CD4-positive, alpha-beta memory T cell (primary cell): ENCODE measurements around the gene TMEM141. TPM values are rescaled to one million over a fixed set of nuclear protein-coding genes. Genes with fewer than 3 reads are reported as not detected.
"Not testable (repeated sequence)": the region's sequence is repeated elsewhere in the genome, so short reads cannot be mapped to it uniquely, and the experiment has no call there.

Experiments used
- CTCF ChIA-PET: fragments of 350-600 bp; sonication (Branson Sonifier 250); formaldehyde crosslinking; loops from one replicate; lab custom pipeline; 2021; ENCODE audit warnings: inconsistent platforms; ENCODE audit not compliant: partially characterized antibody; lab: Charles Lee
- POLR2A ChIA-PET: fragments of 350-600 bp; sonication (Branson Sonifier 250); formaldehyde crosslinking; loops from one replicate; lab custom pipeline; 2021; ENCODE audit not compliant: partially characterized antibody; lab: Charles Lee
- DNase-seq, 5 donors: peaks; one replicate each; pipeline versions ENCODE4 v3.0.0 to v3.0.0-alpha.2; 2020 to 2022; ENCODE audit warnings: mixed read lengths in 1 of 5
- H3K27ac ChIP-seq: one replicate; pipeline ENCODE4 v1.7.0; 2013; ENCODE audit warnings: low read depth, low read length
- H3K27me3 ChIP-seq: 2 replicates; pipeline ENCODE4 v1.7.0; 2013; ENCODE audit warnings: mild to moderate bottlenecking, low read length, moderate library complexity; ENCODE audit not compliant: insufficient read depth
- H3K36me3 ChIP-seq: 2 replicates; pipeline ENCODE4 v1.7.0; 2013; ENCODE audit warnings: mild to moderate bottlenecking, low read length, moderate library complexity; ENCODE audit not compliant: insufficient read depth
- H3K4me1 ChIP-seq: 2 replicates; pipeline ENCODE4 v1.7.0; 2013; ENCODE audit warnings: mild to moderate bottlenecking, low read length, moderate library complexity; ENCODE audit not compliant: insufficient read depth
- H3K4me3 ChIP-seq, 2 donors: one replicate each; pipeline ENCODE4 v1.7.0; 2013; ENCODE audit warnings: low read length in 2 of 2, mild to moderate bottlenecking in 1 of 2
- H3K9me3 ChIP-seq, 2 donors: one replicate each; pipeline ENCODE4 v1.7.0; 2013; ENCODE audit warnings: low read length in 2 of 2, control low read depth in 1 of 2; ENCODE audit not compliant: control insufficient read depth in 1 of 2
- H3K27ac Mint-ChIP-seq, 7 donors: one replicate each; pipeline ENCODE4 v1.8.0; 2020 to 2021; ENCODE audit warnings: mixed read lengths in 7 of 7, mild to moderate bottlenecking in 6 of 7, inconsistent platforms in 3 of 7, moderate library complexity in 3 of 7
- H3K27me3 Mint-ChIP-seq, 2 donors: one replicate each; pipeline ENCODE4 v1.8.0; 2020 to 2021; ENCODE audit warnings: mixed read lengths in 2 of 2
- H3K36me3 Mint-ChIP-seq, 2 donors: one replicate each; pipeline ENCODE4 v1.8.0; 2020 to 2021; ENCODE audit warnings: mixed read lengths in 2 of 2, inconsistent platforms in 1 of 2, mild to moderate bottlenecking in 1 of 2
- H3K4me1 Mint-ChIP-seq, 4 donors: one replicate each; pipeline ENCODE4 v1.8.0; 2020 to 2021; ENCODE audit warnings: mixed read lengths in 4 of 4, mild to moderate bottlenecking in 1 of 4
- H3K4me3 Mint-ChIP-seq, 8 donors: one replicate each; pipeline ENCODE4 v1.8.0; 2020 to 2021; ENCODE audit warnings: mixed read lengths in 8 of 8, mild to moderate bottlenecking in 7 of 8, moderate library complexity in 6 of 8, inconsistent platforms in 3 of 8
- H3K9me3 Mint-ChIP-seq, 8 donors: one replicate each; pipeline ENCODE4 v1.8.0; 2020 to 2021; ENCODE audit warnings: mixed read lengths in 8 of 8, mild to moderate bottlenecking in 5 of 8, inconsistent platforms in 3 of 8, moderate library complexity in 1 of 8
- intact Hi-C: fragments of 100-400 bp; cut with micrococcal nuclease; formaldehyde crosslinking; loops from one replicate; pipeline ENCODE4 v1.15.1; 2023
- polyA plus RNA-seq, 2 donors: library from polyadenylated mRNA; unstranded; fragments of 300-500 nt; fragmentation: Illumina TruSeq; gene quantifications; one replicate each; pipeline ENCODE4 v1.2.3, GENCODE V29; 2021
- total RNA-seq, 2 experiments: library from RNA; stranded (reverse); gene quantifications; one replicate each; pipeline ENCODE4 v1.2.3, GENCODE V29; 2021

TMEM141 gene
- total and polyA plus RNA-seq, 4 experiments from 2014 or later: 34.3 to 53.4 (median 44.7) TPM

DNA sequence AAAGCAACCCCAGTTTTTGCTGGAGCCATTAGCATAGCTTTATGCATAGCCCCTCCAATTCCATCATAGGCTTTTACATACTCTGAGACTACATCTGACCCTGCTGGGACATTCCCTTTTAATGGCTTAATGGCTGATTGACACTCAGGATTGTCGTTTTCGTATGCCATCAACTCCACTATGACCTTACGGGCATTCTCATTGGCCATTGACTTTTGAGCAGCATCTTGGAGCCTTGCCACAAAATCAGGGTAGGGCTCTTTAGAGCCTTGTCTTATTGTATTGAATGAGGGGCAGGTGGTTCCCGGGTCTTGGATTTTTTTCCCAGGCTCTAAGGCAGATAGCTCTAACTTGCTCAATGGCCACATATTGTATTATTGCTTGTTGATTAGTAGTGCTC lies 4.2 kb upstream of the TMEM141 start:
- not testable (repeated sequence) for H3K4me3 Mint-ChIP-seq, H3K27ac Mint-ChIP-seq, H3K9me3 Mint-ChIP-seq, H3K27ac ChIP-seq, H3K4me3 ChIP-seq, H3K36me3 ChIP-seq, H3K9me3 ChIP-seq, DNase-seq, H3K27me3 Mint-ChIP-seq, H3K27me3 ChIP-seq, H3K36me3 Mint-ChIP-seq
- intact Hi-C loops: loop anchor here (1.0 kb wide), 2 partner anchors 248 to 440 kb away; partner anchors contain the start of gene RNF224
- peaks cover 21% of the 10 kb centered on the region for H3K4me1 ChIP-seq
- H3K4me1 Mint-ChIP-seq: peaks cover 6 to 39% (median 14%) of the 10 kb centered on the region in 4 donors
- CTCF ChIA-PET: interaction anchor here (0.6 to 6.8 kb wide), 15 partner anchors 9 to 285 kb away, joined by 3 to 64 read pairs (median 4); partner anchors contain the start of genes AJM1, FUT7 and PAXX
- POLR2A ChIA-PET: interaction anchor here (1.4 to 1.7 kb wide), 2 partner anchors 9 to 248 kb away, joined by 3 to 7 read pairs; no protein-coding TSS in a partner anchor

DNA sequence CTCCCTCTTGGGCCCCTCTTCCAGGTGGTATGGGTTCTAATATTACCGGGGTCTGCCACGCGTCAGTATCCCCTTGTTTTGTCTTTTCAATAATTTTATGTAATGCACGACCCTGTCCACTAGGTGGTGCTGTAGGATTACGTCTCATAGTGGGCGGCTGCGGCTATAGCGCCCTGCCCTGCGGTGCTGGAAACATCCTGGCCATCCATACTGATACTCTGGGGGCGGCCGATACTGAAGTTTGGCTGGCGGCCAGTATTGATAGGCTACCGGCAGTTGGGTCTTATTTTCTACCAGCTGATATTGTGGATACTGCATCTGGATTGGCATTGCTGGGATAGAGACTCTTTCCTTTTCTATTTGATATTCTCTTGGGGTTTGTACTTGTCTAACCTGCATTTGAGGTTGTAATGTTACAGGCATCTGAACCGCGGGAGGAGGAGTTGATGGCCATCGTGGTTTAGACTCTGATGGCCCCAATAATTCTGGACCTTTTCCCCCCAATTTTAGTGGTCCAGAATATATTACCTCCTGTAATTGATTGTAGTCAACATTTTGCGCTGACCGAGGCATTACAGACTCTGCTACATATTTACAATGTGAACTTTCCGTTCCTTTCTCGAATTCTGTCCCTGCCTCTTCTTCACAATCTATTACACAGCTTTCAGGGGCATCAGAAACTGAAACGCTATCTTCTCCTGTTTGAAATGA lies 3.3 kb upstream of the TMEM141 start:
- Mint-ChIP-seq H3K36me3 (no peaks in the 10 kb centered on the region), H3K27me3 (no peaks in the 10 kb centered on the region), H3K4me1 (peaks cover 8 to 44% (median 21%) of the 10 kb centered on the region in 4 donors), H3K9me3 (no peaks in the 10 kb centered on the region), H3K27ac (peak overlapping the region in 1 of 7 donors; percentile 14), H3K4me3 (no peak overlapping the region)
- Histone ChIP-seq H3K4me3 (no peak overlapping the region), H3K27me3 (no peaks in the 10 kb centered on the region), H3K9me3 (no peaks in the 10 kb centered on the region), H3K4me1 (peaks cover 28% of the 10 kb centered on the region), H3K36me3 (peaks cover 7% of the 10 kb centered on the region), H3K27ac (no peak overlapping the region)
- intact Hi-C loops: loop anchor here (1.0 kb wide), 2 partner anchors 247 to 439 kb away; partner anchors contain the start of gene RNF224
- ChIA-PET CTCF (interaction anchor here (0.6 to 6.8 kb wide), 22 partner anchors 10 to 416 kb away, joined by 3 to 64 read pairs (median 4); partner anchors contain the start of genes AJM1, FUT7, PAXX and TRAF2), POLR2A (interaction anchor here (1.4 to 1.7 kb wide), 3 partner anchors 10 to 259 kb away, joined by 3 to 7 read pairs (median 3); no protein-coding TSS in a partner anchor)
- peak; percentile 70 to 78 (median 73) for DNase-seq

DNA sequence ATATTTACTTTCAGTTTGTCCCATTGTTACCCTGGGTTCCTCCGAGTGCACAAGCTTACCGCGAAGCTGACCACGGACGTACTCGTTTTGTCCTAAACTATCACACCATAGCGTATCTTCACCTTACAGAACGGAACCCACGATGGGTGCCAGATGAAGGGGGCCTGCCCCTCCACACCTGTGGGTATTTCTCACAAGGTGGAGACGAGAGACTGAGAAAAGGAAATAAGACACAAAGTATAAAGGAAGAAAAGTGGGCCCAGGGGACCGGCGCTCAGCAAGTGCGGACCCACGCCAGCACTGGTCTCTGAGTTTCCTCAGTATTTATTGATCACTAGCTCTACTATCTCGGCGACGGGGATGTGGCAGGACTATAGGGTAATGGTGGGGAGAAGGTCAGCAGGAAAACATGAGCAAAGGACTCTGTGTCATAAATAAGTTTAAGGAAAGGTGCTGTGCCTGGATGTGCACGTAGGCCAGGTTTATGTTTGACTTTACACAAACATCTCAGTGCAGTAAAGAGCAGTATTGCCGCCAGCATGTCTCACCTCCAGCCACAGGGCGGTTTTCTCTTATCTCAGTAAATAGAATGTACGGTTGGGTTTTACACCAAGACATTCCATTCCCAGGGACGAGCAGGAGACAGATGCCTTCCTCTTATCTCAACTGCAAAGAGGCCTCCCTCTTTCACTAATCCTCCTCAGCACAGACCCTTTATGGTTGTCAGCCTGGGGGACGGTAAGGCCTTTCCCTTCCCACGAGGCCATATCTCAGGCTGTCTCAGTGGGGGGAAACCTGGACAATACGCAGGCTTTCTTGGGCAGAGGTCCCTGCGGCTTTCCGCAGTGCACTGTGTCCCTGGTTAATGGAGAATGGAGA lies 2.3 kb upstream of the TMEM141 start:
- H3K27ac ChIP-seq, H3K4me3 Mint-ChIP-seq, H3K27me3 ChIP-seq, H3K9me3 ChIP-seq, intact Hi-C loops, H3K36me3 Mint-ChIP-seq, H3K27me3 Mint-ChIP-seq, H3K4me3 ChIP-seq, H3K9me3 Mint-ChIP-seq, DNase-seq: not testable (repeated sequence)
- peaks cover 14% of the 10 kb centered on the region for H3K36me3 ChIP-seq
- ChIA-PET POLR2A (interaction anchor here (1.5 to 1.7 kb wide), 2 partner anchors 246 to 258 kb away, joined by 3 to 7 read pairs; no protein-coding TSS in a partner anchor), CTCF (interaction anchor here (0.7 to 6.8 kb wide), 14 partner anchors 11 to 415 kb away, joined by 3 to 64 read pairs (median 4); partner anchors contain the start of genes AJM1, FUT7 and TRAF2)
- H3K4me1 Mint-ChIP-seq: peaks cover 8 to 51% (median 24%) of the 10 kb centered on the region in 4 donors
- H3K27ac Mint-ChIP-seq: peak overlapping the region in 2 of 7 donors; percentile 10 to 14
- H3K4me1 ChIP-seq: peaks cover 28% of the 10 kb centered on the region

DNA sequence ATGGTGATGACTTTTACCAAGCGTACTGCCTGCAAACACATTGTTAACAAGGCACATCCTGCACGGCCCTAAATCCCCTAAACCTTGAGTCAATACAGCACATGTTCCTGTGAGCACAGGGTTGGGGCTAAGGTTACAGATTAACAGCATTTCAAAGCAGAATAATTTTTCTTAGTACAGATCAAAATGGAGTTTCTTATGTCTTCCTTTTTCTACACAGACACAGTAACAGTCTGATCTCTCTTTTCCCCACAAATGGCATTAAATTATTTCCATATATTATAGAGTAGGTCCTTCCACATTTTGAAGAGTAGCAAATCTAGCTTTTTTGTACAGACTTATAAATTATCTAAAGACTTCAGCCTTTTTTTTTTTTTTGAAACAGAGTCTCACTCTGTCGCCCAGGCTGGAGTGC lies 1.6 kb upstream of the TMEM141 start:
- Mint-ChIP-seq H3K36me3 (peaks cover 0 to 4% of the 10 kb centered on the region in 2 donors), H3K27me3 (no peaks in the 10 kb centered on the region), H3K27ac (peak overlapping the region in 2 of 7 donors; percentile 68 to 91), H3K4me3 (no peak overlapping the region), H3K9me3 (no peaks in the 10 kb centered on the region), H3K4me1 (peaks cover 8 to 50% (median 24%) of the 10 kb centered on the region in 4 donors)
- Histone ChIP-seq H3K27me3 (no peaks in the 10 kb centered on the region), H3K4me3 (no peak overlapping the region), H3K4me1 (peaks cover 28% of the 10 kb centered on the region), H3K9me3 (no peaks in the 10 kb centered on the region), H3K36me3 (peaks cover 14% of the 10 kb centered on the region), H3K27ac (no peak overlapping the region)
- intact Hi-C loops: no loop called here
- DNase-seq: no peak
- CTCF ChIA-PET: interaction anchor here (1.1 to 6.8 kb wide), 3 partner anchors 243 to 278 kb away, joined by 3 to 64 read pairs (median 6); no protein-coding TSS in a partner anchor
- POLR2A ChIA-PET: interaction anchor here (1.6 kb wide), 1 partner anchor 155 kb away, joined by 7 read pairs; the partner anchor contains the start of gene FBXW5

DNA sequence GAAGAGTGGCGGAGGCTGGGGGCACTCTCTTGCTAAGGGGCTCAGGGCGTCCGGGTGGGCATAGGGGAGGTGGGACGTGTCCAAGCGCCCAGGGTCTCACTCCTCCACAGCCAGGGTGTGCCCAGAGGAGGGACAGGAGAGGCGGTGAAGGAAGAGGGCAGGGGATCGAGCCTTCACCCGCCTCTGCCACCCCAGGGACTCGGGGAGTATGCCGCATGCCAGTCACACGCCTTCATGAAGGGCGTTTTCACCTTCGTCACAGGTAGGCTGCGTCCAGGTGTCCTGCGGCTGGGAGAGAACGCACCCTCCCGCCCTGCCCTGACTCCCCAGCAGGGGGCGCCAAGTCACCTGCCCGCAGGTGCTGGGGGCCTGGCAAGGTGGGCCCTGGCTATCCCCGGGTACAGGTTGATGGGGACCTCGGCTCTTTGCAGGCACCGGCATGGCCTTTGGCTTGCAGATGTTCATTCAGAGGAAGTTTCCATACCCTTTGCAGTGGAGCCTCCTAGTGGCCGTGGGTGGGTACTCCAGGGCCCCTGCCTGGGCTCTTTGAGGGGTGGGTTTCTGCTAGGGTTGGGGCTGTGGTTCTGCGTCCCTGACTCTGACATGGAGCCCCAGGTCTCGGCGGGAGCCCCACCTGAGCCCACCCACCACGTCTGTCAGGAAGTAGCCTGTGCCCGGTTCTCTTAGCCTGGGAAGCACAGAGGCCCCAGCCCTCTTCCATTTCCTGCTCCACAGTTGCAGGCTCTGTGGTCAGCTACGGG lies 552 bp downstream of the TMEM141 start:
- ChIA-PET POLR2A (interaction anchor here (0.6 to 4.4 kb wide), 9 partner anchors 11 to 449 kb away, joined by 3 to 38 read pairs (median 6); partner anchors contain the start of genes RABL6, RNF208, TRAF2 and TUBB4B), CTCF (interaction anchor here (0.8 to 3.1 kb wide), 12 partner anchors 9 to 276 kb away, joined by 3 to 23 read pairs (median 4); partner anchors contain the start of gene AJM1)
- Mint-ChIP-seq H3K27ac (peak overlapping the region; percentile 91 to 98 (median 95)), H3K4me1 (peaks cover 11 to 48% (median 28%) of the 10 kb centered on the region in 4 donors), H3K9me3 (no peaks in the 10 kb centered on the region), H3K4me3 (peak overlapping the region; percentile 81 to 88 (median 85)), H3K36me3 (peaks cover 0 to 4% of the 10 kb centered on the region in 2 donors), H3K27me3 (peaks cover 0 to 1% of the 10 kb centered on the region in 2 donors)
- intact Hi-C loops: loop anchor here (1.0 to 5.0 kb wide), 10 partner anchors 9 to 799 kb away; partner anchors contain the start of genes PAXX, PHPT1, RABL6 and SEC16A
- Histone ChIP-seq H3K9me3 (no peaks in the 10 kb centered on the region), H3K27me3 (no peaks in the 10 kb centered on the region), H3K4me1 (peaks cover 31% of the 10 kb centered on the region), H3K4me3 (peak overlapping the region; percentile 61 to 86), H3K36me3 (peaks cover 14% of the 10 kb centered on the region), H3K27ac (peak overlapping the region; percentile 93)
- DNase-seq: peak; percentile 73 to 85 (median 76)
